Stimulated activated CD4-positive, alpha-beta T cell treated with anti-CD3 and anti-CD28 coated beads, TNF-alpha, amount 100 ng/mL, for 24 hours (primary cell): Measurements from ENCODE around the gene FANCB.

Experiments used
- DNase-seq, 3 experiments: peaks; one replicate each; pipeline ENCODE4 v3.0.0-alpha.2; 2020; ENCODE audit warnings: low read depth in 3 of 3

FANCB gene

GRCh38 chrX:14832586-14832985 is 40.3 kb downstream of the FANCB start:
- DNase-seq = no peak

DNA sequence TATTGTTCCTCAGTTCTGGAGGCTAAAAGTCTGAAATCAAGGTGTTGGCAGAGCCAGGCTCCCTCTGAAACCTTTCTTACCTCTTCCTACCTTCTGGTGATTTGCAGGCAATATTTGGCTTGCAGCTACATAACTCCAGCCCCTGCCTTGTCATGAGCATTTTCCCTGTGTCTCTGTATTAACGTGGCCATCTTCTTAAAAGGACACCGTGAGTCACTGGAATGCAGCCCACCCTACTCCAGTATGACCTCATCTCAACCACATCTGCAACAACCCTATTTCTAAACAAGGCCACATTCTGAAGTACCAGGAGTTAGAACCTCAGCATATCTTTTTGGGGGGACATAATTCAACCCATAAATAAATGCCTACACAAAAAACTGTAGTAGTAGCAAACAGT is 40.7 kb downstream of the FANCB start:
- DNase-seq = no peak

DNA sequence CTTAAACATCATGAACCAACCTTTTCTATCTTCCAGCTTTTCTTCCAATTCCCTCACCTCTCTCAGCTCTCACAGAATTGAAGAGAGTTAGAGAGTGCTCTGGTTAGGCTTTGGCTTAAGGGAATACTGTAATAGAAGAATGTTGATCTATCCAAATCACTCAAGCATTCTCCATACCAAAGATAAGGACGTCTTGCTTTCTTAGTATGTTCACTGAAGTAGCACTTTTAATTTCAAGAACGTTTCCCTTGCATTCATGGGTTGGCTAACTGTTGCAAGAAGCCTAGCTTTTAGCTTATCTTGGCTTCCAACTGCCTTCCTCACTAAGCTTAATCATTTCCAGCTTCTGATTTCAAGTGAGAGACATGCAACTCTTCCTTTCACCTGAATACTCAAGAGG is 43.2 kb downstream of the FANCB start:
- DNase-seq = no peak

DNA sequence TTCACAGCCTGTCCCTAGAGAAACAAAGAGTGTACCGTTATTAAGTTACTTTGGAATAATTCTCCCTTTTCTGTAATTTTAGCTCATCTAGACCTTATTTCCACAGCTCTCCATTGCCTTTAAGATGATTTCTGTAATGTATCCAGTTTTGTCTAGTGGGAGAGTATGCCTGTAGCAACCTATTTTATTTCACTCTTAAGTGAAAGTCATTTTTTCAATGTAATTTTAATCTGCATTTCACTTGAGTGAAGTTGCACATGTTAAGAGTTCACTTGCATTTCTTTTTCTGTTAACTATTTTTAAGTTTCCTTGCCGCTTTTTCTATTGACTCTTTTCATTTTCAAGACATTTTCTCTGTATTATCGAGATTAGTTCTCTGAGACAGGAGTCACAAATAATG is 46.5 kb downstream of the FANCB start:
- DNase-seq = no peak

DNA sequence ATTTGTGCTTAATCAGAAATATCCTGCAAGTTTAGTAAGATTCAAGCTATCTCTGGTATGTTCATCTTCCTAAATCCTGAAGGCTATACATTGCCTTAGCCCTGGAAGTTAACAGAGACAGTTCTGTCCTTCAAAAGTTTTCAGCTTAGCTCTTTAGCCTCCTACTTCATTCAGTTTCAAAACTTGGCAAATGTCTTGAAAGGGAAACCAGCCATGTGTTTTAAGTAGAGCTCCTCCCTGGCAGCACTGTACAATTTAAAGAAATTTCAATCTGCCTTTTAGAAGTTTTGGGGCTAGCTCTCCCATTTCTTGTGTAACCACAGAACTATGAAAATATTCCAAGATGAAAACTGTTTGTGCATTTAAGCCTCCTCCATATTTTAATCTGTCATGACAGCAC is 47.0 kb downstream of the FANCB start:
- no peak for DNase-seq

- no peak for DNase-seq
Observed at GRCh38 chrX:14819769-14820168, 53.1 kb downstream of the FANCB start.

- no peak for DNase-seq
Observed at GRCh38 chrX:14817571-14817970, 55.3 kb downstream of the FANCB start.

DNA sequence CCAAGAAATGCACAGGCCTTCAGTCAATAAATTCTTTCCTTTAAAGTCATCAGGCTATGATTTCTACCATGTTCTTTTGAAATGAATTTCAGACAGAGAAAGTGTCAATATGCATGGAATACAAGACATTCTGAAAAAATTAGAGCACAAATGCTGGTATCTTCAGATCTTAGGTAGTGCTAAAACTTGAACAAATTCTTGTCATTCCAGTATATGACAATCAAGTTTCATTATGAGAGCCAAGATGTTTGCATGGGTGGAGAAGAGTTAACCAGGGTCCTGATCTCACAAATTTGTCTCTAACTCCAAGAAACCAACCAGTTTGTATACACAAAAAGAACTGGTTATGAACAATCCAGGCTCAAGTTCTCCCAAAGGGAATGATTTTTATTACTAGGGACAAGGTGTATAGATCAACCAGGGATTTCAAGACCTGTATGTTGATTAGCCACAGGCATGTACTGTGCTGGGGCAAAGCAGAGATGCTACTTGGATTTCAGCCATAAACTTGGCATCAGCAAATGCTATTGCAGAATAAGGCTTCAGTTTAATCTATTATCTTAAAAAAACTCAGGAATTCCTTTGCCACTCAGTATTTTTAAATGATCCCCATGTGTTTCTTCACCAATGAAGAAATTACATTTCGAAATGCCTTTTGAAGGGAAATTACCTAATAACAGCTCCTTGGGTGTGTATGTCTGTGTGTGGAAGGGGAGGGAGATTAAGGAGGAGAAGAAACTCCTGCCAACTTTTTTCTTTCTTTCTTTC is 69.7 kb downstream of the FANCB start:
- no peak for DNase-seq

- no peak for DNase-seq
Observed at GRCh38 chrX:14801136-14801535, 71.7 kb downstream of the FANCB start.

- DNase-seq = no peak
Observed at GRCh38 chrX:14798805-14799397, 74.0 kb downstream of the FANCB start.
